Activated T-helper 1 cell treated with anti-CD3 and anti-CD28 coated beads, Interleukin-12 subunit alpha, Interleukin-12 subunit beta, Interleukin-2, Interleukin-4 antibody, amounts not matched to agents 30 ng/mL and 10 ng/mL and 1 ng/mL, durations not matched to agents 14 hours and 24 hours and 36 hours (primary cell): ENCODE data around the gene HOXC9. TPM values are rescaled to one million over a fixed set of nuclear protein-coding genes. Genes with fewer than 3 reads are reported as not detected.

Experiments
- DNase-seq: peaks from one replicate; pipeline ENCODE4 v3.0.0; 2021; ENCODE audit warnings: low spot score
- H3K27ac Mint-ChIP-seq: one replicate; pipeline ENCODE4 v1.8.0; 2021; ENCODE audit warnings: mild to moderate bottlenecking, mixed read lengths
- H3K27me3 Mint-ChIP-seq: one replicate; pipeline ENCODE4 v1.8.0; 2022; ENCODE audit warnings: mild to moderate bottlenecking, moderate library complexity, mixed read lengths; ENCODE audit not compliant: insufficient read depth
- H3K36me3 Mint-ChIP-seq: one replicate; pipeline ENCODE4 v1.8.0; 2021; ENCODE audit warnings: low read depth, mixed read lengths
- H3K4me1 Mint-ChIP-seq: one replicate; pipeline ENCODE4 v1.8.0; 2021; ENCODE audit warnings: low read depth, mixed read lengths
- H3K4me3 Mint-ChIP-seq: one replicate; pipeline ENCODE4 v1.8.0; 2021; ENCODE audit warnings: mild to moderate bottlenecking, moderate library complexity, mixed read lengths
- H3K9me3 Mint-ChIP-seq: one replicate; pipeline ENCODE4 v1.8.0; 2021; ENCODE audit warnings: mixed read lengths
- intact Hi-C: fragments of 100-400 bp; cut with micrococcal nuclease; formaldehyde crosslinking; loops from one replicate; pipeline ENCODE4 v1.15.1; 2024
- total RNA-seq: library from RNA; stranded (reverse); gene quantifications from 2 replicates; pipeline ENCODE4 v1.2.3, GENCODE V29; 2022

The HOXC9 gene
- total RNA-seq, 1 donor from 2014 or later: not detected

DNA sequence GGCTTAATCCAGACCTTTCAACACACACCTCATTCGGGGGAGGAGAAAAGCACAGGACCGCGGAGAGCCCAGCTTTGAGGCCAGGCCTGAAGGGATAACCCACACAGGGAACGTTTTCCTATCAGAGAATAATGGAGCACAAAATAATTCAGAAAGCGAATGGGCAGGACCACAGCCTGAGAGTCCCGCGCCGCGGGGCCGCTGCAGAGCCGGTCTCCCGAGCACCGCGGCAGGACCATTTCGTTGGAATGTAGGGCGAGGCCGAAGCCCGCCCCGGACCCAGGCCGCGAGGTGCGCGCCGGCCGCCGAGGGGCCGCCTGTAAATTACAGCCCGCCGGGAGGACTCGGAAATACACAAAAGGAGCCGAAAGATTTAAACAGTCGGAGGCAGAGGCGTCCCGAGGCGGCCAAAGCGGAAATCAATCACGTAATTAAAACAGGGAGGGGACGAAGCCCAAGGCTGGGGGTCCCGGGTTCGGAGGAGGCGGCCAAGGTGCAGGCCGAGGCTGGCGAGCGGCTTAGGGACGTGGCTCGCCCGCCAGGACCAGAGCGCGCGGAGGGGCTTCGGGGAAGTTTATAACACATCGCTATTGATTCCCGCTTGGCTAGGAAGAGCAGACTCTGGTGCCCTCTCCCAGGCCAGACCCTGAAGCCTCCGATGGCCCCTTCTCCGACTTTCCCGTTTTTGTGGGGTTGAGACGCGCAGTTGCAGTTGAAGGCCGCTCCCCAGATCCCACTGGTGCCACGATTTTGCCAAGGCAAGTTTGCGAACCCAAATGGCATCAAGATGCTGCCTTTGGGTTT lies 47.4 kb downstream of the HOXC9 start:
- H3K27ac Mint-ChIP-seq: peak overlapping the region; percentile 25
- peaks cover 20% of the 10 kb centered on the region for H3K4me1 Mint-ChIP-seq
- H3K9me3 Mint-ChIP-seq: no peaks in the 10 kb centered on the region
- peaks cover 3% of the 10 kb centered on the region for H3K36me3 Mint-ChIP-seq
- peaks cover 79% of the 10 kb centered on the region for H3K27me3 Mint-ChIP-seq
- intact Hi-C loops: no loop called here
- H3K4me3 Mint-ChIP-seq: no peak overlapping the region
- no peak for DNase-seq

DNA sequence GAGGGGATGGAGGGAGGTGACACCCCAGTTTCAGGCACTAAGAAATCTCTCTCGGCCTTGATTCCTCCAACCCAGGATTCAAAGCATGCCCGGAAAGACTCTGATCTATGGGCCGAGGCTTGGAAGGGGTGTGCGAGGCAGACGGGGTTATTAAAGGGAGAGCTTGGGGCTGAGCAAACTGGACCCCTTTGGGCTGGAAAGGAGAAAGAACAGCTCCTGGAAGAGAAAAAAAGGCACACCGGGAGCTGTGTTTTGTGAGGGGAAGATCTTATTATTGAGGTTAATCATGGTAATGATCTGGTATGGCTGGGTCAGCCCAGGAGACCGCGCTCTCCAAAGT lies 48.0 kb downstream of the HOXC9 start:
- intact Hi-C loops: loop anchor here (2.0 kb wide), 1 partner anchor 15 kb away; the partner anchor contains the start of gene HOXC5
- no peak for DNase-seq
- H3K27me3 Mint-ChIP-seq: peaks cover 80% of the 10 kb centered on the region
- peaks cover 3% of the 10 kb centered on the region for H3K36me3 Mint-ChIP-seq
- no peaks in the 10 kb centered on the region for H3K9me3 Mint-ChIP-seq
- H3K27ac Mint-ChIP-seq: peak overlapping the region; percentile 25
- peaks cover 20% of the 10 kb centered on the region for H3K4me1 Mint-ChIP-seq
- no peak overlapping the region for H3K4me3 Mint-ChIP-seq

DNA sequence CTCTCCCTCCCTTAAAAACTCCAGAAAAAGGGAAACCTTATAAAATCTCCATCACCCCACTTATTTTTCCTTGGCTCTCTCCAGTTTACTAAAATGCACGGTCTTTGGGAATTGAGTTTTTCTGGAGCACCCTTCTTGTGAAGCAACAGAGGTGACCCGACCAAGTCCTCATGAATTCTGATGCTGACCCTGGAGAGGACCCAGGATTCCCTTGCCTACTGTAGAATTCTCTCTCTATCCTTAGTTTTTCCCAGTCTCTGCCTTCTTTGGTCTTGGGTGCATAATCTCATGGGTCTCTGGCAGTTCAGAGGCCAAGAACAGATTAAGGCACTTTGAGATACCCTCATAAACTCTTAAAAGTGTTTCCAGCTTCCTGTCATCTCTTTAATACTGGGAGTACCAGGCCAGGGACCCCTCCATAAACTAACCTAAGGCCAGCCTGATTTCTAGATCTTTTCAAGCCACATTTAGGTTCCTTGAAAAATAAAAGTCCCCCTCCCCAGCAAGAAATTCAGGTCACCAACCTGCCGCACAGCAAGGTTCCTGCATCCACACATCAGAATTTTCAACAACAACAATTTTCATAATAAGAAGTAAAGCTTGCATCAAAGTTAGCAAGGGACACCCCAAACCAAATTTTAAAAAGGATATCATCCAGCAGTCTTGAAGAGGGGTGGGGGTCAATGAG lies 48.6 kb downstream of the HOXC9 start:
- Mint-ChIP-seq H3K27ac (no peak overlapping the region), H3K9me3 (no peaks in the 10 kb centered on the region), H3K4me3 (no peak overlapping the region), H3K27me3 (peaks cover 83% of the 10 kb centered on the region), H3K4me1 (peaks cover 19% of the 10 kb centered on the region), H3K36me3 (peaks cover 3% of the 10 kb centered on the region)
- DNase-seq: no peak
- intact Hi-C loops: loop anchor here (2.0 kb wide), 1 partner anchor 16 kb away; the partner anchor contains the start of gene HOXC5

DNA sequence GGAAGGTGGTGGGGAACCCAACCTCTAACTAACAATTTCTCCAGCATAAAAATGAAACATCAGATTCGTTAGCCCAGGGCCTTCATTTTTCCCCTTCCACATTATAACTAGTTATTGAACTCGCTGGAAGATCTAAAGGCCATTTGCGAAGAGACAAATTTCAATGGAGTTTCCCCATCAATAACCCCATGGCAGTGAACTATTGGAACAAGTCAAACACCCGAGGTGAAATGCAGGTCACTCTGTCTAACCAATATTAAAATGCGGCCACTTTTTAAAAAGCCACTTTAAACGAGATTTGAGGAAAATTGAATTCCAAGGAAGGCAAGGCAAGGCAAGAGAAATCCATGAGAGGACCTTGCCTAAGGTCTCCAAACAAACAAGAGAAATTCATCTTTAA lies 49.1 kb downstream of the HOXC9 start:
- DNase-seq: no peak
- Mint-ChIP-seq H3K4me1 (peaks cover 13% of the 10 kb centered on the region), H3K27ac (no peak overlapping the region), H3K9me3 (no peaks in the 10 kb centered on the region), H3K36me3 (peaks cover 5% of the 10 kb centered on the region), H3K4me3 (no peak overlapping the region), H3K27me3 (peaks cover 85% of the 10 kb centered on the region)
- intact Hi-C loops: loop anchor here (2.0 kb wide), 1 partner anchor 16 kb away; the partner anchor contains the start of gene HOXC5

DNA sequence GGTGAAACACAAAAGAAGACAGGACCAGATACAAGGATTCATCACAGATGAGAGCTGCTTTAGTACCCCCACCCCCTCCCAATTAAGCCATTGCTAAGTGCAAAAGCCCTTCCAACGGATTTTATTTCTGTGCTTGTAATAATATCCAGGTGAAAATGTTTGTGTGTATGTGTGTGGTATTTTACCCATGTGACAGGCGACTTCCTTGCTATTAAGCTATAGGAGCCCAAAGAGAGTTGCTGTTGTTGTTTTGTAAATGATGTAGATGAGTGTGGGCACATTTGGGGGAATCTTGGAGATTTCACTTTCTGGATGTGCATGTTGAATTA lies 50.5 kb downstream of the HOXC9 start:
- no peak overlapping the region for H3K27ac Mint-ChIP-seq
- H3K4me3 Mint-ChIP-seq: no peak overlapping the region
- peaks cover 5% of the 10 kb centered on the region for H3K36me3 Mint-ChIP-seq

DNA sequence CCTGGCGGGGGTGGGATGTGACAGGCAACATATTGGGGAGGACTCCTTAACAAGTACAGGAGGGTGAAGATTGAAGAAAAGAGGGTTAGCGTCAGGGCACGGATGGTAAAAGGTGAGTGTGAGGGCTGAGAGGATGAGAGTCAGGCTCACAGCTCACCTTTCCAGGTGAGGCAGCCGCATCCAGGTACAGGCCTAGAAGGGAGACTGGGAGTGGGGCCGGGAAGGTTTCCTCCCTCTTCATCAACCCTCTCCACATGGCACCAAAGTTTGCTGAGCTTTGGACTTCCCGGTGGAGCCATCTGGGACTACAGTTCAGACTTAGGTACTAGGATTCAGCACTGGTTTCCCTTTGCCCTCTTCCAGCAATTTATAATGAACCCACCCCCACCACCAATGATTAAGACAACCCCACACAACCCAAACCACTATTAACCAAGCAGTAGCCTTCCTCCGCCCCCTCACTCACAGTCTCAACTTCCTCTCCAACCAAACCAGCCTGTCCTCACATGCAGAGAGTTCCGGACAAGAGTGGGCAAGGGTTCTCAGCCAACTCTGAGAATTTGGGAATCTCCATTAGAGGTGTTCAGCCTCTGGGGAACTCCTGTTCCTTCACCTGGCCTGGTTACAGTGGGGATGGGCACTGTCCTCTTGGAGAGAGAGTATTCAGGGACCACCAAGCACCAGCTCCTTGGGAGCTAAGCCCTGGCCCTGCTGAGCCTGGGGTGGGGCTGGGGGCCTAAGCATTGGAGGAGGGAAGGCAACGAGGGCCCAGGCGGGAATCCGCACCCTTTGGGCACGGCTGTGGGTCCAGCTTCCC lies 51.3 kb downstream of the HOXC9 start:
- intact Hi-C loops: loop anchor here (5.0 kb wide), 2 partner anchors 76 to 99 kb away; partner anchors contain the start of gene HOXC12
- Mint-ChIP-seq H3K27ac (no peak overlapping the region), H3K4me3 (no peak overlapping the region), H3K9me3 (no peaks in the 10 kb centered on the region), H3K4me1 (peaks cover 18% of the 10 kb centered on the region), H3K27me3 (peaks cover 85% of the 10 kb centered on the region), H3K36me3 (peaks cover 5% of the 10 kb centered on the region)
- no peak for DNase-seq

More for the DNA sequence above, 50.5 kb downstream of the HOXC9 start:
- DNase-seq: no peak
- peaks cover 18% of the 10 kb centered on the region for H3K4me1 Mint-ChIP-seq
- H3K27me3 Mint-ChIP-seq: peaks cover 84% of the 10 kb centered on the region
- no peaks in the 10 kb centered on the region for H3K9me3 Mint-ChIP-seq
- intact Hi-C loops: loop anchor here (5.0 kb wide), 2 partner anchors 77 to 98 kb away; partner anchors contain the start of gene HOXC12

DNA sequence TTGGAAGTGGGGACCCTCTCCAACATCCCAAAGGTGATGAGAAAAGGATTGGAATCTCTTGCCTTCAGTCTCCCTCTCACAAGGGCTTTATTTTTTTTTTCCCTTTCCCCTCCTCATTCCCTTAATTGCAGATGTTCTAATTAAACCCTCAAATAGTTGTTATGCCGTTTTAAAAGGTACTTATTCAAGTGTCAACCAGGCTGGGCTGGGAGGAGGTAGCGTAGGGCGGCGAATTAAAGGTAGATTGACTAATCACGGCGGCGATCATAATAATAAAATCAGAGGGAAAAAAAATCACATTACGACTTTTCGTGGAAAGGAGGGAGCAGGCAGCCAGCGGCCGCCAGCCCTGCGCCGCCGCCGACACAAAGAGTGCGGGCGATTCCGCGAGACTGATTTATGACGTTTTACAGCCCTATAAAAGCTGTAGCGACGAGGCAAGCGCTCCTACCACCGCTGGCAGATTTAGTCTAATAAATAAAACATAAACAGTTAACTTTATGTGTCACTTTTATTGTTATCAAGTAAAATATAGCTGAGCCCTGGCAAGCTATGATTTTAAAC lies 52.0 kb downstream of the HOXC9 start:
- intact Hi-C loops: loop anchor here (5.0 kb wide), 2 partner anchors 75 to 100 kb away; partner anchors contain the start of gene HOXC12
- peaks cover 18% of the 10 kb centered on the region for H3K4me1 Mint-ChIP-seq
- no peaks in the 10 kb centered on the region for H3K9me3 Mint-ChIP-seq
- no peak overlapping the region for H3K4me3 Mint-ChIP-seq
- DNase-seq: no peak
- H3K27ac Mint-ChIP-seq: peak overlapping the region; percentile 45
- peaks cover 5% of the 10 kb centered on the region for H3K36me3 Mint-ChIP-seq
- peaks cover 85% of the 10 kb centered on the region for H3K27me3 Mint-ChIP-seq

DNA sequence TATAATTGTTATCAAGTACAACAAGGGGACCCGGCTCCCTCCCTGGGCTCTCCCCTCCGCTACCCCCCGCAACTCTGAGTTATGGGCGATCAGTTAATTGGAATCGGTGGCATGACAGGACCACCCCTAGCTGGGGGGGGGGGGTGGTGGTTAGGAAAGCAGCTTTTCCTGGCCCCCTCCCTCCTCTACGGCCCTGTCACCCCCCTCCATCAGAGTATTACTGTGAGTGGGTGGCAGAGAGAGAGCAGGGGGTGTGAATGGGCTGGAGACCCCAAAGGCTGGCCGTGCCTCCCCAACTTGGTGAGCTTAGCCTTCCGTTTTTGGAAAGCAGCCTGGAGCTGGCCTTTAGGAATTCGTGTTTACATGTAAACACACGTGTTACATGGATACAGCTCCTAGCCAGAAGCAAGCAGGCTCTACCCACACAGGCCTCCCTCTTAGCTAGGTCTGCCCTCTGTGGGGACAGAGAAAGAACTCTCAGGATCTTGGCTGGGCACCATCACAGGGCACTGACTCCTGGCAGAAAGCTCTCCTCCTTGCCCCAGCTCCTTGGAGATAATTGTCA lies 52.6 kb downstream of the HOXC9 start:
- no peak for DNase-seq
- intact Hi-C loops: loop anchor here (5.0 kb wide), 2 partner anchors 75 to 100 kb away; partner anchors contain the start of gene HOXC12
- Mint-ChIP-seq H3K27me3 (peaks cover 89% of the 10 kb centered on the region), H3K9me3 (no peaks in the 10 kb centered on the region), H3K4me1 (peaks cover 18% of the 10 kb centered on the region), H3K36me3 (peaks cover 5% of the 10 kb centered on the region), H3K4me3 (peak overlapping the region; percentile 9), H3K27ac (no peak overlapping the region)

Other genes with a start within 250 kb of the HOXC9 start
- gene CISTR, start 248.2 kb upstream of the HOXC9 start, total RNA-seq: not detected in 2 replicates
- not detected in 2 replicates for gene HOXC13, start 61.3 kb upstream of the HOXC9 start, total RNA-seq
- gene HOXC12, start 45.3 kb upstream of the HOXC9 start, total RNA-seq: not detected in 2 replicates
- gene HOXC11, start 27.0 kb upstream of the HOXC9 start, total RNA-seq: not detected in 2 replicates
- not detected in 2 replicates for gene HOTAIR, start 25.2 kb upstream of the HOXC9 start, total RNA-seq
- gene HOXC10, start 15.0 kb upstream of the HOXC9 start, total RNA-seq: not detected in 2 replicates
- gene HOXC8, start 8.8 kb downstream of the HOXC9 start, total RNA-seq: not detected in 2 replicates
- gene HOXC6, start 28.3 kb downstream of the HOXC9 start, total RNA-seq: not detected in 2 replicates
- not detected in 2 replicates for gene HOXC5, start 32.9 kb downstream of the HOXC9 start, total RNA-seq
- gene HOXC4, start 53.7 kb downstream of the HOXC9 start, total RNA-seq: not detected in 2 replicates
- gene SMUG1, start 188.8 kb downstream of the HOXC9 start, total RNA-seq: 28.6 and 29.6 TPM in 2 replicates